ENCODE results near the gene PHF11.

DNA sequence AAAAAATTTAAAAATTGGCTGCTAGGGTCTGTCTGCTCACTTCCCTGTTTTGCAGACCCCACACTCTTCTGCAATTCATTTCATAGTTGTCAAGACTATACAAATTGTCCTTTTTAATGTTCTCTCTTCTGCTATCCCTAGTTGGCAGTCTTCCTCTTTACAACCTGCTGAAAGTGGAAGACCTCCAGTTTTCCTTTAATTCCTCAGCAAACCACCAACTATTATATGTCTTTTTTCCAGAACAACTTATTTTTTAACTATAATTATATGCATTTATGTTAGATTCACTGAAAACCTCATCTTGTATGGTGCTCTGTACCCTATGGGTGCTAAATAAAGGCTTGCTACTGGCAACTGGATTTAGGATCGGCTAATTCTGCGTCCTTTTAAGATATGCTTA lies 1.1 kb upstream of the PHF11 start:
- TF ChIP-seq CTCF (IDR thresholded peaks at IDR 0.05) (no peak), POLR2A (IDR thresholded peaks at IDR 0.05) (no peak)
